Dermis blood vessel endothelial cell (primary cell): ENCODE measurements around the gene PHB1. TPM values are rescaled to one million over a fixed set of nuclear protein-coding genes. Genes with fewer than 3 reads are reported as not detected.

Source experiments
- DNase-seq: peaks from one replicate; pipeline ENCODE4 v3.0.0; 2010
- total RNA-seq: library from RNA; depleted of rRNA; stranded (reverse); fragments of >200 nt; gene quantifications from 2 replicates; pipeline ENCODE4 v1.2.3, GENCODE V29; 2014

PHB1 gene
- total RNA-seq, 1 donor from 2014 or later: 171 TPM

DNA sequence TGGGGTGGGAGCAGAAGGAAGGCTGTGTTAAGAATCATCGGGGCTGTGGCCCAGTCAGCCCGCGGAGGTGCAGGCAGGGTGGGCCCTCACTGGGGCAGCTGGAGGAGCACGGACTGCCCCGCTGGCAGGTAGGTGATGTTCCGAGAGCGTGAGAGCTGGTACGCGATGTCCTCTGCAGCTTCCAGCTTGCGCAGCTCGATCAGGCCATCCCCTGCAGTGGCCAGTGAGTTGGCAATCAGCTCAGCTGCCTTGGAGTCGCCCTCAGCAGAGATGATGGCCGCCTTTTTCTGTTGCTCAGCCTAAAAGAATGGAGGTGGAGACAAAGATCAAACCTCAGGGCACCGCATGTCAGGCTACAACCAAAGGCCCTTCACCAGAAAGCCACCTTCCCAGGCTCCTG lies 9.8 kb downstream of the PHB1 start:
- DNase-seq: no peak

- DNase-seq: no peak
These were observed 10.3 kb downstream of the PHB1 start for GRCh38 chr17:49404361-49404760.

- no peak for DNase-seq
These were observed 11.0 kb downstream of the PHB1 start for GRCh38 chr17:49403514-49404289.

DNA sequence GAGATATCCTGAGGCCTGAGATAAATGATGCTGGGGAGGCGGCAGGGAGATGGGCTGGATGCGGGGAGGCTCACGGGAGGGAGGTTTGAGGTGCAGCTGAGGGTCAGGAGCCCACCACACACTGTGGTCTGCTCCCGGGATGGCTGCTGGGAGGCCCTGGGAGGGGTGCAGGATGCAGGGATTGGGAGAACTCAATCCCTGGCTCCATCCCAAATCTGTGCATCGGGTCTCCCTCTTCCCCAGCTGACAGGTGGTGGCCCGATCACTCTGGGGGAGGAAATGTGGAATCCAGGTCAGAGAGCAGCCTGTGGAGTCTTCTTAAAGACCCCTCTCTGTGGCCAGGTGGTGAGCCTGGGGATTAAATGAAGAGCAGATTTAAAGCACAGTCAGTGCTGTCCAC lies 12.0 kb downstream of the PHB1 start:
- DNase-seq: no peak

GRCh38 chr17:49401971-49402611 lies 12.6 kb downstream of the PHB1 start:
- no peak for DNase-seq

- DNase-seq: no peak
These were observed 14.7 kb downstream of the PHB1 start for GRCh38 chr17:49399995-49400394.

- DNase-seq: no peak
These were observed 17.1 kb downstream of the PHB1 start for GRCh38 chr17:49397586-49397985.

- DNase-seq: peak; percentile 7
These were observed 21.0 kb downstream of the PHB1 start for GRCh38 chr17:49393491-49394255.

DNA sequence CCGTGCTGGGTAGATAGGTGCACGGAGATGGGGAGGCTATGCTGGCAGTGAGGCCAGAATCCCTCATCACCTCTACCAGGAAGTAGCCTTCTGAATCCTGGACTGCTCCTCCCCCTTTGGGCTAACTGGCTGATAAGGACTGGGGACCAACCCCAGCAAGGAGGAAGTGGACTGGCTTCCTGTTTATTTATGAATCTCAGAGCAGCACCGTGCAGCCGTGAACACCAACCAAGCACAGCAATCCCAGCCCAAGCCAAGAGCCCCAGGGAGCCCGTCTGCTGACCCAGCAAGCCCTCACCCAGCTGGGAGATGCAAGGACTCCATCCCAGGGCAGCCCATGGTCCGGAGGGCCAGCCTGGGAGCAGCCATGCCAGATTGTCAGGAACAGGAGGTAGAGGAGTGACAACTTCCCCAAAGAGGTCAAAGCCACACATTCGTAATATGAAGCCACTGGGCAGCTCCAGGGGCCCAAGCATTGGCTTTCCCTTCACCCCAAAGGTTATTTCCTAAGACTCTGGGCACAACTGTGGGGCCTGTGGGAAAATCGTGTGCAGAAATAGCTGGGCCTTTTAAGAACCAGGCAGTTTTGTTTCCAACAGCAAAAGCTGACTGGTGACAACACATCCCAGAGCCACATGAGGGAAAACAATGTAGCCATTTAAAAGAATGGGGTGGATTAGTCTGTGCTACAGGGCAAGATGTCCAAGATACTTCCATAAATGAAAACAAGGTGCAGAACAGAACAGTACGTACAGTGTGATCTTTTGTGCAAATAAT lies 23.9 kb downstream of the PHB1 start:
- DNase-seq: peak; percentile 40

GRCh38 chr17:49389514-49390347 lies 25.0 kb downstream of the PHB1 start:
- peak; percentile 18 for DNase-seq

GRCh38 chr17:49388692-49389513 lies 25.8 kb downstream of the PHB1 start:
- no peak for DNase-seq

- DNase-seq: no peak
These were observed 26.4 kb downstream of the PHB1 start for GRCh38 chr17:49388290-49388640.

DNA sequence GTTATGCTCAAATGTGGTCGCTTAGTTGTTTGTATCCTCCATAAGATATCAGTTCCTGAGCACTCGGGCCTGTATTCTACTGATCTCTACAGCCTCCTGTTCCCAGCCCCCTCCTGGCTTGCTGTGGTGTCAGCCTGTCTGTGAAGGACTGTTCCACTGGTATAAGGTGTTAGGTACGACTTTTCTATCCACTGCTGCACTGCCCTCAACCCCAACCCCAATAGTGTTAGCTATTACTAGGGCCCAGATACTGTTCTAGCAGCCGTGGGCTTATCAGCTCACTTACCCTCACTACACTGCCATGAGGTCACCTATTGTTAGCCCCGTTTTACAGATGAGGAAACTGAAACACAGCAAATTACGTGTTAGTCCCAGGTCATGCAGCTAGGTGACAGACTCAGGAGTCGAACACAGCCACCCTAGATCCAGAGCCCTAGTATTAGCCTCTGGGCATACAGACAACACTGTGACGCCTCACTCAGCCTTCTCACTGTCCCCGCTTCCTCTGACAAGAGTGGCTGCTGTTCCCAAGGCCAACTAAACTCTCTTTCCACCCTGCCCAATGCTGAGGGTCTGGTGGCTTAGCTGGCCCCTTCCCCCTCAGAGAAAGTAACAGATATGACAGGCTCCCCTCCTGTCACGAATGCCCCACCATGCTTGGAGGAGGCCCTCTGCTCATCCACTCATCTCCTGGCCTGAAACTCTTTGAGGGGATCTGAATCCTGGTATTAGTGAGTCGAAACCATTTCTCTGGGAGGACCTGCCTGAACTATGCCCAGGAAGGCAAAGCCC lies 27.0 kb downstream of the PHB1 start:
- no peak for DNase-seq

DNA sequence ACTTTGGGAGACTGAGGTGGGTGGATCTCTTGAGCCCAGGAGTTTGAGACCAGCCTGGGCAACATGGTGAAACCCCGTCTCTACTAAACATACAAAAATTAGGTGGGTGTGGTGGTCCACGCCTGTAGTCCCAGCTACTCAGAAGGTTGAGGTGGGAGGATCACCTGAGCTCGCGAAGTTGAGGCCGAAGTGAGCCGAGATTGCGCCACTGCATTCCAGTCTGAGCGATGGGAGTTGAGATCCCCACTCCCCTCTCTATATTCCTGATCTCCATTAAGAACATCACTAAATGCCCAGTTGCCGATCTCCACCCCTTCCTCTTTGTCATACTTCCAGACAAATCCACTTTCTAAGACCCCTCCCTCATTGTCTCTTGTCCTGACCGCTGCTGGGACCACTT lies 28.3 kb downstream of the PHB1 start:
- no peak for DNase-seq

GRCh38 chr17:49384951-49385350 lies 29.7 kb downstream of the PHB1 start:
- no peak for DNase-seq

GRCh38 chr17:49383060-49383459 lies 31.6 kb downstream of the PHB1 start:
- no peak for DNase-seq

DNA sequence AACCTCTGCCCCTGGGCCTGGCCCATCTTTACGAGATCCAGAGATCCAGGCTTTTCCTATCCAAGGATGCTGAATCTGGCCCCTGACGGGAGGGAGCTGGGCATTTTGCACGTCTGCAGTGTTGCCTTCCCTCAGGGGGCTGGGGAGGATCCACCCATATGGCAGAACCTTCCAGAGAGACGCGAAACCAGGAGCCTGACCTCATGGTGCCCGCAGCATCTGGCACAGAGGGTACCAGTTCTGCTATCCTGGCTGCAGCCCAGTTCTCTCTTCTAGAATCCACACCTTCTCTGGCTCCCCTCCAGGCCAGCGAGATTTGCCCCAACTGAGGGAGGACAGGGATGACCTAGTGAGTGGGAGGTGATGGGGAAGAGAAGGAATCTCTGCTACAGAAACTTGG lies 32.1 kb downstream of the PHB1 start:
- no peak for DNase-seq

DNA sequence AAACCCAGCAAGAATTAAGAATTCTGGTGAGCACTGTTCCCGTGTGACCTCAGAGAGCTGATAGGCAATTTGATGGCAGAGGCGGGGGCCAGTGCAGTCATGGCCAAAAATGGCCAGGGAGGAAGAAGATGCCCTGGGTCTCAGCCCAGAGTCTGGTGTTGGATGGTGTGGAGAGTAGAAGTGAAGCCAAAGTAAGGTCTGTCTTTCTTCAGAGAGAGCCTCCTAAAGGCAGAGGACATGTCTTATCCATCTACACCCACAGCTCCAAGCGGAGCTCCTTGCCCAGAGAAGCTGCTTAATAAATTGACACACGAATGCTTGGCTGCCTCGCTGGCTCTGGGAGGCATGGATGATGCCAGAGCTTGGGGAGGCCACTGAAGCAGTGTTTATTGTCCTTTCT lies 32.9 kb downstream of the PHB1 start:
- DNase-seq: no peak

- DNase-seq: no peak
These were observed 33.6 kb downstream of the PHB1 start for GRCh38 chr17:49381033-49381432.

GRCh38 chr17:49379926-49380325 lies 34.8 kb downstream of the PHB1 start:
- no peak for DNase-seq
